Measurements from ENCODE around the gene ABTB1.

Gene ABTB1

DNA sequence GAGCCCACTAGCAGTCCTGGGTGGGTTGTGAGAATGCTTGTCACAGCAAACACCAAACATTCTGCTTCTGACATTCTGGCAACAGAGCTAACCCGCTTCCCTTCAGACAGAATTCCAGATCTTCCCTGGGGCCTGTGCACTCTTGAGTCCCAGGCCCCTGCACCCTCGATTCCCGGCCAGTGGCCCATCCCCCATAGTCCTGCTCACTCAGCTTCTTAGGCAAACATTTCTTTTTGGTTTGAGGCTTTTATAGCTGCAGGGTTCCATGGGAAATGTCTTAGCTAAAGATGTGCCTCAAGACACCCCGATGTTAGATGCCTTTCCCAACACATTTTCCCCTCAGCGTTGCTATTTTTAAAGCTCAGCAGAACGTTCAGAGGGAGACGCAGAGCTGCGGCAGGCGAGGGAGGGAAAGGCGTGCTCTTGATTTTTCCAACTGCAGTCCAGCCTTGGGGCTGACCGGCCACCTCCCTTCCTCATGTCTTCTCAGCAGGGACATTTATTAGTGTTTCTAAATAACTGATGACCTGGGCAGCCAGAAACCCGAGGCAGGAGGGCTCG, 35.2 kb downstream of the ABTB1 start:
- no peak for DNase-seq

- no peak for DNase-seq
Observed at GRCh38 chr3:127708837-127709236, 36.1 kb downstream of the ABTB1 start.

DNA sequence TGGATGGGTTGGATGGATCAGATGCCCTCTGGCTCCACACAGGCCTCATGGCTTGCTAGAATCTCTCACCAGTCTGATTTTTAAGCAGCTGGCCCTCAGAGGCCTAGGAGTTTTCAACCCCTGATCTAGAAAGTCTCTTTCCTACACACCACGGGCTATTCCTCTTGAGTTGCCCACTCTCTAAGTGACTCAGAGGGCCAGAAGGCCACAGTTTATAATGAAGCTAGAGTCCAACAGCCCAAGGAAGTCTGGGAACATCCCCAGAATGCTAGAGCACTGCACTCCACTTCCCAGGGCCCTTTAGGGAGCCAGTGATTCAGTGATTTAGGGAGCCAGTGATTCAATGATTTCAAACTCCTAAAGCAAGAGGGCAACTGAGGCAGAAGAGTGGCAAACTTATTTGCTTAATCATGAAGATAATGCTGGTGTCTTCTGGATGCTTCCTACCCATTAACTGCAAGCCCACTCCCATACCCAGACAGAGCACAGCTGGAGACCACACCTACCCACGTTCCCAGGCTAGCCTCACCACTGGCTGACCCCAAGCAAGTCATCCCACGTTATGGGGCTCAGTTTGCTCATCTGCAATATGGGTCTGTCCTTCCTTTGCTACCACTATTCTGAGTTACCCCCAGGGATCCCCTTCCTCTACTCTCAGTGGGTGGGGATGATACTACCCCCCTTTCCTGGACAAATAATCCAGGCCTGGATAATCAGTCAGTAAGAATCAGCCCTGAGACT, 36.7 kb downstream of the ABTB1 start:
- DNase-seq: no peak

GRCh38 chr3:127710155-127710941, 37.6 kb downstream of the ABTB1 start:
- no peak for DNase-seq

- DNase-seq: no peak
Observed at GRCh38 chr3:127711021-127711695, 38.4 kb downstream of the ABTB1 start.

DNA sequence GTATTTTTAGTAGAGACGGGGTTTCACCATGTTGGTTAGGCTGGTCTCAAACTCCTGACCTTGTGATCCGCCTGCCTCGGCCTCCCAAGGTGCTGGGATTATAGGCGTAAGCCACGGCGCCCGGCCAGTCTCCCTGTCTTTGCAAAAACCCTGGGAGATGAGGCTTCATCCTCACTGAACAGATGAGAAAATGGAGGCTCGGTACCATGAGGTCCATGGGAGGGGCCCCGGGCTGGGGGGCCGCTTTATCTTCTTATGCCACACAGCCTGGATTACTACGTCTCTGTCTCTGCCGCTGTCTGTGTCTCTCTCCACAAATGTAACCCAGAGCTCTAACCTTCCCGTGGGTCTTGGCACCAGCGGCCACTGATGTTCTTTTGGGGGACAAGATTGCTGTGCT, 39.1 kb downstream of the ABTB1 start:
- DNase-seq: no peak

DNA sequence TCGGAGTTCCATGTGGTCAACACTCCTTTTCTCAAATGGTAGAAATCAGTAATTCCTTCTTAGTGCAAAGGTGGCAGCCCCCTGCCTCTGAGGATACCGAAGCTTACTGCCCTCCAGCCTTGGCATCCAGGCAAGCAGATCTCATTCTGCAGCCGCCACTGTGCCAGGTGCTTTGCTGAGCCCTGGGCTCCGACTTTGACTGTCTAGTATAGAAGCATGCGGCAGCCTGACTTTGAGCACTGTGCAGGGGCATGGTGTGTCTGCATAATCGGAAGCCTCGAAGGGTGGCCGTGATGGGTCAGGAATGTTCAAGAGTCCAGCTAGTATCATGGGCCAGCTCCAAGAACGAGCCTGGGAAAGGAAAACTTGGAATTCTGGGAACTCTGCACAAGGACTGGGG, 39.7 kb downstream of the ABTB1 start:
- no peak for DNase-seq

GRCh38 chr3:127712881-127713771, 40.4 kb downstream of the ABTB1 start:
- no peak for DNase-seq

DNA sequence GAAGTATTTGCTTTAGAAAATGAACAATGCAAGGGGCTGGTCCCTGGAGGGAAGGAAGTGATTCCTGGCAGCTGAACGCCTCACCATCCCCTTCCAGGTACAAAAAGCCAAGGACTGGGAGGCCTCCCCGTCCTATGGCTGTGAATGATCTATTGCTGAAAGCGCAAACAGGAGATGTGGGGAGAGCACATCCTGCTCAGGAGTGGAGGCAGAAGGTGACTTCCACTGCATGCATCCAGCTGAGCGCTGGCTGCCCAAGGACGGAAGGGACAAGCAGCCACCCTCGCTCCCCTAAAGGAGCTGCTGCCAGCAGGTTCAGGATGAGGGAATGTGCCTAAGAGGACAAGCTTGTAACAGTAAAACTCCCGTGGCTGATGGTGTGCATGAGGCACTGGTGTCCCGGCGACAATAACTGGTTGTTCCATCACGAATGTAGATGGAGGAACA, 41.4 kb downstream of the ABTB1 start:
- no peak for DNase-seq

- DNase-seq: no peak
Observed at GRCh38 chr3:127714866-127715265, 42.1 kb downstream of the ABTB1 start.

DNA sequence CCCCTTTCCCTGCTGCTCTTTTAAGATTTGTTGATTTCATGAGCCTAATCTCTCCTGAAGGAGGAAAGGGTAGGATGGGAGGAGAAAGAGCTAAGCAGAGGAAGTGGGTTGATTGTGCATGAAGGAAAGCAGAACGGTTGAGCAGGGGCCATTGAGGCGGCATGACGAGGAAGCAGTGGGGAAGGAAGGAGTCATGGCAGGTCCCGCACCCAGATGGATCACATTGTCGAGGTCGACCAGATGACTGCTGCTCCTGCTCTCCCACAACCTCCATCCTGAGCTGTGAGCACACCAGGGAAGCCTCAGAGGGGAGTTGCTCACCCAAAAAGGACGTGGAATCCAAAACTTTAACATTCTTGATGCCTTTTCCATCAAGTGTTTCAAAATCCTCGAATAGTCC, 42.8 kb downstream of the ABTB1 start:
- no peak for DNase-seq

GRCh38 chr3:127716384-127716783, 43.6 kb downstream of the ABTB1 start:
- no peak for DNase-seq

DNA sequence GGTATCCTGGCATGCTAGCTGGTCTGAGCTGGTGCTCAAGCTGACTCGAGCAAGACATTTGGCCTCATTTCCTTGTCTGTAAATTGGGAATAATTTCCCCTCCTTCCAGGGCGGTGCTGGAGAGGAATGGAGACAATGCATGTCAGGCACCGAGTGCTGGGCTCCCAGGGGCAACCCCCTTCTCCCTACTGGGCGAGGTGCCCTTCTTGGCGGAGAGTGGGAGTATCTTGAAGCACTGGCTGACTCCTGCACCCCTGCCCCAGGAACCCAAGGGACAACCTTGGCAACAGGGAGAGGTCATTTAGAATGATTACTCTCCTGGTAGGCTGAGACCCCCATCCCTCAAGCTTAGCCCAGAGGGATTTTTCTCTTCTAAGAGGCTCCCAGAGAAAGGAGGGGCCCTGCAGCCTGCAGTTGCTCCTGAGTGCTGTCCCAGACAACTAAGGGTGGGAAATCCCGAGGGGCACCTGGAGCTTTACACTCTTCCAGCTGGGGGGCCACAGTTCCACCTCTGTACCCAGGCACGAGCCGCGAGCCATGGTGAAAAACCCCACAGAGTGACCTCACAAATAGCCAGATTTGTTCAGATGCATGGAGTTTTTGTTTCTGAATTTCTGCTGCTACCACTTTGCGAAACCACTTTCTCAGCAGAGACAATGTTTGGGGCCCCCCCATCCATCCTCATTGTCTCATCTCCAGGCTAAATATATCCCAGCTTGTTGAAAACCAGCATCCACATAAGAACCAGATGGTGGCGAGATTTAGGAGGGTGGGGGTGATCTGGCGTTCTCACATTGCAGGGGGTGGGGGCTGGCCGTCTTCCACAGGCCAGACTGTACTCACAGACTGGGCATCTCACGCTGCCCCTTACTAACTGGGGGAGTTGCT, 44.8 kb downstream of the ABTB1 start:
- no peak for DNase-seq

DNA sequence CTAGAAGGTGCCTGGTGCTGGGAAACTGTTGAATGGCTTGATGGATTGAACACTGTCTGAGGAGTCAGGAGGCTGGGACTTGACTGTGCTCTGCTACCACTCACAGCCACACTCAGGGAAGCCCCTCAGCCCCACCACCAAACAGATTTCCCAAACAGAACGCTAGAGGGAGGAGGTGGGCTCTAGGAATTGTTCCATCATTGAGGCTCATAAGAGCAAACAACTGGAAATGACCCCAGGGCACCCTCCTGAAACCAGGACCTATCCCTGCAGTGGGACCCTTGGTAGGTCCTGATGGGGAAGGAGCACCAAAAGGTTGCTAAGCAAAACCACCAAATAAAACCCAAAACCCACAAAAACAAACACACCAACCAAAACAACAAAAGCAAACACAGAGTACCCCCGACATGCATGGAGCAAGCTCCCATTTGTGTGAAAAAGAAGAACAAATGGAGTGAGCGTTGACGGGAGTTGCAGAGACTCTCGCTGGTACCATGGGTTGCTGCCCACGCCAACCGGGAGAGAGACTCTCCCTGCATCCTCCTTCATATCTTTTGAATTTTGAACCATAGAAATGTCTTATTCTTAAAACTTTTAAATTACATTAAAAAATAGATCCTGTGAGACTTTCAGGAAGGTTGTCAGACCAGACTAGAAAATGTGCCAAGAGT, 45.6 kb downstream of the ABTB1 start:
- DNase-seq: no peak

- no peak for DNase-seq
Observed at GRCh38 chr3:127718916-127719290, 46.2 kb downstream of the ABTB1 start.

GRCh38 chr3:127719369-127719768, 46.6 kb downstream of the ABTB1 start:
- no peak for DNase-seq

- no peak for DNase-seq
Observed at GRCh38 chr3:127720161-127720823, 47.5 kb downstream of the ABTB1 start.

- no peak for DNase-seq
Observed at GRCh38 chr3:127720985-127721935, 48.5 kb downstream of the ABTB1 start.

Measured in amniotic stem cell (primary cell).